HG02852 (cell line): ENCODE measurements around the gene DMGDH.
"Not testable (repeated sequence)": the region's sequence is repeated elsewhere in the genome, so short reads cannot be mapped to it uniquely, and the experiment has no call there.

ENCODE experiments used
- ATAC-seq: cut with Tn5 transposase; IDR thresholded peaks from one replicate; pipeline ENCODE4 v1.9.1; 2021; ENCODE audit warnings: mild to moderate bottlenecking, moderate library complexity; ENCODE audit not compliant: unreplicated experiment

DMGDH gene

DNA sequence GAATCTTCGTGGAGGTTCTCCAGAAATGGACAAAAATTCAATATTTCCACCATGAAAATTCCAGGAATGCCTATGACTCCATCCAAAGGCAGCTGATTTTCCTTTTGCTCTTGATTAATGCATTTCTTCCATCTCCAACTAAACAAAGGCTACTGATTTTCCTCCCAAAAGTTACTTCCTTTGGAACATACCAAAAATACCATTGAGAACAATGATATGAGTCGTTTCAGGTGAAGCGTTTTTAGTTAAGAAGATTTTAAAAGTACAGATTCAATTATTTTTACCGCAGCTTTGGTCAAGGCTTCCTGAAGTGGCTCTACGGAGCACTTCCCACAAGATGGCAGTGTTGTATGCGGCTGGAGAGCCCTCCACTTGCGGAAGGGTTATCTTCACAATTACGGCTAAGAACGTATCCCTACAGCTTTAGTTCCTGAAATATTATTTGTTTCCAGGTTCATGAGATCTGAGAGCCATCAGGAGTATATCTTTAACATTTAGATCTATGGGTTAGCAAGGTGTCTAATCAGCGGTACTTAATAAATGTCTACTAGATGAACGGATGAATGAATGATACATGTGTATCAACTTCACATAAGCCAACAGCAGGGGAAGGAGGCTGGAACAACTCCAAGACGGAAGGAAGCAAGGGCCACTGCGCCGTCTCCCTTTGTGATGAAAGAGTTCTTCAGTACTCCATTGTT is 48.5 kb downstream of the DMGDH start:
- ATAC-seq: no peak

DNA sequence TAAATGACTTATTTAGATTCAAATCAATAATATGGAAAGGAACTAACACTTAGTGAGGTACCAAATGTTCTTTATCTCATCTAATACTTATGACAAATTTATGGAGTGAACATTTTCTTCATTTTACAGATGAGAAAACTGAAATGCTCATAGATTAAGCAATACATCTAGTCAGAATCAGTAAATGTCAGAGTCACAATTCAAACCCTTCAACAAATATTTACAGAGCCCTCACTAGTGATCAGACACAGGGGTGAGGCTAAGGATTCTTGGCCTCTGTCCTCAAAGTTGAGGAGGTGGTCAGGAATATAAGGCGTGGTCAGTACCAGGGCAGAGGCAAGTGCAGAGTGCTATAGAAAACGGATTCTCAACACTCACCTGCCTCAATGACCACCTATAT is 54.8 kb downstream of the DMGDH start:
- no peak for ATAC-seq

DNA sequence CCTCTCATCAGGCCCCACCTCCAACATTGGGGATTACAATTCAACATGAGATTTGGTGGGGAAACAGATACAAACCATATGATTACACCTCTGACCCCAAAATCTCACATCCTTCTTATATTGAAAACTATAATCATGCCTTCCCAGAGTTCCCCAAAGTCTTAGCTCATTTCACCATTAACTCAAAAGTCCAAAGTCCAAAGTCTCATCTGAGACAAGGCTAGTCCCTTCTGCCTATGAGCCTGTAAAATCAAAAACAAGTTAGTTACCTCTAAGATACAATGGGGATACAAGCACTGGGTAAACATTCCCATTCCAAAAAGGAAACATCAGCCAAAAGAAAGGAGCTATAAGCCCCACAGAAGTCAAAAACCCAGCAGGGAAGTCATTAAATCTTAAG is 57.6 kb downstream of the DMGDH start:
- ATAC-seq: no peak

DNA sequence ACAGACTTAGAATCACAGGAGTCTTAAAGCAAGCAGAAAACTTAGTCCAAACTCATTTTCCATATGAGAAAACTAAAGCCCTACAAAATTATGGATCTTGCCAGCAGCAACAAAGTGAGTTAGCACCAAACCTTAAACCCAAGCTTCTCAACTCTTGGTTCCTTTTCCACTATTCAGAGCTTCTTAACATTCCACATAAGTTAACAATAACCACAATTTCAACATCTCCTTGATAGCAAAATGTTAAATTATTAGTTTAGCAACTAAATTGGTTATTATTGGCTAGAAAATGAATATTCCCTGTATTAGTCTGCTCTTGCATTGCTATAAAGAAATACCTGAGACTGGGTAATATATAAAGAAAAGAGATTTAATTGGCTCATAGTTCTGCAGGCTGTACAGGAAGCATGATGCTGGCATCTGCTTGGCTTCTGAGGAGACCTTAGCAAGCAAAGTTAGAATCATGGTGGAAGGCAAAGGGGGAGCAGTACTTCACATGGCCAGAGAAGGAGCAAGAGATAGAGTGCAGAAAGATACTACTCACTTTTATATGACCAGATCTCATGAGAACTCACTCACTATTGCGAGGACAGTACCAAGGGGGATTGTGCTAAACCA is 58.1 kb downstream of the DMGDH start:
- no peak for ATAC-seq

DNA sequence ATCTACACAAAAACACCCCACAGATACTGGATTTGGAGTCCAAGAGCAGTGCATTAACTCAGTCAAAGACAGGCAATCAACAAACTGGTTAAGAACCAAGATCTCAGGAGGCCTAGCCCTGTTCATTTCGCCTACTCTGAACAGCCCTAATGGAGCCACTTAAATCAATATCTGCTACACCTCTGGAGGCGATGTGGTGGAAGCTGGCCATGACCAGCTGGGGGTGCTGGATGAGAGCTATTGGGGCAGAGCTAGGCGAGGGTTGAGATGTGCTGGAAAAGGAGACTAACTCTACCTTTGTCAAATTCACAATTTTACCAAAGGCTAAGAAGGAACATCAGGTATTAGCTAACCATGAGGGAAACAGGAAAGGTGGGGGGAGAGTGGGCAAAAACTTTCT is 61.1 kb downstream of the DMGDH start:
- no peak for ATAC-seq

DNA sequence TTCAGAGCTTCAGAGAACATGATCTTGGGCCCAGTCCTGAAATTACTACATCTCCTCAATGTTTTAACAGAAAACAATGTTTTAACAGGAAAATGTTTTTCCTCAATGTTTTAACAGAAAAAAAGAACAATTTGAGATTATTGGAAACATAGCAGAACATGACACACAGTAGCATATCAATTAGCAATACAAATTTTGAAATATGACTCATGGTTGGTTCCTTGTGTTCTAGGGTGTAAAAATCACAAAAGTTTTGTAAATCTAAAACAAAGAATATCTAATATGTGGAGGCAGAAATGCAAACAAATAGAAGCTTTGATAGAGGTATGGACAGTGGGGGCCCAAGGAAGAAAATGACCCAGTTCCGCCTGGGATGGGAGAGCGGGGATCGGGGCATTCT is 61.6 kb downstream of the DMGDH start:
- no peak for ATAC-seq

DNA sequence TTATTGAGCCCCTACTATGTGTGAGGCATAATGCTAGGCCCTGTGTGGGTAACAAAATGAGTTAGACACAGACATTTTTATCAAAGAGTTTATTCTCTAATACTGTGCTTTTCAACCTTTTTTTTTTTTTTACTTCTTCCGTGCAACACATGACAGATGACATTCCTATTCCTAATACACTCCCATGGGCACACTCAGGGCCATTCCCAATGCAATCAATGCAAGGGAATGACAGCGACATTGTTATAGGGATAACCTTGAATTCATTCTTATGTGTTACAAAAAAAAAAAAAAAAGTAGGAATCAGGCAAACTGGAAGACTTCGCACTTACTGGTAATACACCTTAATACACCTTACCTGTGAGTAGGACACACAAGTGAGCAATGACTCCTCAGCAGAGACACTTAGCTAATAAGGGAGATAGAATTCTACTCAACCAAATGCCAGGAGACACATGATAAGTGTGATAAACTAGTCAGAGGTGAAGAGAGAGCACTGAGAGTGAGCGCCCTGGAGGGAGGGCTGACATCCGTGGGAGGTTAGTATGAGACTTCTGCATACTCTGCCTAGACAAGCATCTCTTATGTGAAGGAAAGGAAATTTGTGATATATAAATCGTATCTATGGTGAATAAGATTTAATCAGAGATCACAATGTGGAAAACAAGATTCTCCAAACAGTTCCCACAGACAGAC is 63.4 kb downstream of the DMGDH start:
- no peak for ATAC-seq

DNA sequence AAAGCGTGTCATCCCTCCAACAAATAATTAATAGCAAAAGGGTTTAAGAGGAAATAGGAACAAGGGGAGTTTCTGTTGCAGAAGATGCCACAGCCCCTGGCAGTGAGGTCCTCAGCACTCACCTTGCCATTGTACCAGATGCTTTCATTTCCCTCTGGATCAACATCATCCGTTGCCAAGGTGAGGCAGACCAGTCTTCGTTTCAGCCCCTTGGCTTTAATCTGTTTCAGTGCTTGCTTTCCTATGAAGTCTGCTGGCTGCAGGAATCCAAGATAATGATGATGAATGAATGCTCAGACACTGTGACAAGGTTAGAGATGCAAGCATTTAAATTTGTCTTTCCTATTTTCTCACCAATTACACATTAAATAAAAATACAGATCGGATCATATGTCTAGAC is 64.3 kb downstream of the DMGDH start:
- no peak for ATAC-seq

DNA sequence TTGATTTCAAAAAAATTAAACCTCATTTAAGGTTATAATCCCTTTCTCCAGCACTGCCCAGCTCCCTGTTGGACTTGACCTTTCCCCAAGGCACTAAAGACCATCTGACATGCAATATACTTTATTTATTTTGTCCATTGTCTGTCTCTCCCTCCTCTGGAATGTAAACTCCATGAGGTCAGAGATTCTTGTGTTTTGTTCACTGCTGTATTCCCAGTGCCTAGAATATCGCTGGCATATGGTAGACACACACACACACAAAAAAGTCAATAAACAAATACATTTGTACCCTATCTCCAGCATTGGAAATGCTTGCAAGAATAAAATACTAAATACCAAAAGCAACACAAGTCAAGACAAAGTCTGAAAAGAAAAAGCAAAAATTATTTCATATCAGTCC is 67.1 kb downstream of the DMGDH start:
- no peak for ATAC-seq

DNA sequence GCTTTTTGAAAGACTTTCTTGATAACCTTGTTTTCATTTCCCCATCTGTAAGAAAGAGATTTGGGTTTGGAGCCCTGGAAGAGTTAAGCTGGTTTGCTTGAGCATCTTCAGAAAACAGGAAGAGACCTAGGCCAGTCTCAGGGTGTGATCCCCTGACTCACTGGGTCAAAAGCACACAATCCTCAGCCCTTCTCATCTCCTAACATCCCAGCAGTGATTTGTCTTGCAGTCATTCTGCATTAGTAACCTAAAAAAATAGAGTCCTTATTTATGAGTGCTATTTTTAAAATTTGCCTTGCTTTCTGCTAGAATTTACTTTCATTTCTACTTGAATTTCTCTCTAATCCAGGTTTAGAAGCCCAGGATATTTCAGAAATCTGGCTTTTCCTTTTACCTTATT is 68.0 kb downstream of the DMGDH start:
- no peak for ATAC-seq

DNA sequence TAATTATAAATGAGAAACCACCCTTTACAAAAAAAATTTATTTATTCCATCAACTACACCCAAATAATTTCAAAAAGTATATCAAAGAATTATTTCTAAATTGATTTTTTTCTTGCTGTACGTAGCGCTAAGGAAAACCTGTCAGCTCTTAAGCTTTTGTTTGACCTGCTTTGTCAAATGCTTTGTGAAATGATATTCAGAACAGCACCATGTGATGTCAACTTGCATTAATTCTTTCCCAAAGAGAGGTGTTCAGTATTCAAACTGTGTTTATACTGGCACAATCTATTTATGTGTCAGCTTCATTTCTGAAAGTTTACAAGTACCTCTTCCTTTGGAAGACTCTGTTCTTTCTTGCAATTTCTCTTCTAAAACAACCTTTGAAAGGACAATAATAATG is 72.4 kb downstream of the DMGDH start:
- ATAC-seq: no peak

DNA sequence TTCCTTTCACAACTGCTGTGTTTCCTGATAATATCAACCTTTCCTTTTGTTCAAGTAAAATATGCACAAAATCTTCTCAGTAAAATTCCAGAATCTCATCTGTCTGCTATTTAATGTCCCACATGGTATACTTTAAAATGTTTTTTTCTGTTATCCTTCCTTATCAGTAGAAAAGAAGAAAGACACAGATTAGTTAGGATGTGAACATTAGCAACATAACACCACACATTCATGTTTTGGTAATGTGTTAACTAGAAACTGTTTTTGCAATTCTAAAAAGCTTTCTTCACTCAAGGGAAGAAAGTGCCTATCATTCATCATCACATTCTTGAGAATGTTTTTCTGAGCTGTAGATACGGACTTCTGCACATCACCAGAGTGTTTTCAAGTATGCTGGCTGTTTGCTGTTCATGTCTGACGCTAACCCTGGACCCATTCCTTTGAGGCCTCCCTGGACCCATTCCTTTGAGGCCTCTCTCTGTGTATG is 73.9 kb downstream of the DMGDH start:
- no peak for ATAC-seq

DNA sequence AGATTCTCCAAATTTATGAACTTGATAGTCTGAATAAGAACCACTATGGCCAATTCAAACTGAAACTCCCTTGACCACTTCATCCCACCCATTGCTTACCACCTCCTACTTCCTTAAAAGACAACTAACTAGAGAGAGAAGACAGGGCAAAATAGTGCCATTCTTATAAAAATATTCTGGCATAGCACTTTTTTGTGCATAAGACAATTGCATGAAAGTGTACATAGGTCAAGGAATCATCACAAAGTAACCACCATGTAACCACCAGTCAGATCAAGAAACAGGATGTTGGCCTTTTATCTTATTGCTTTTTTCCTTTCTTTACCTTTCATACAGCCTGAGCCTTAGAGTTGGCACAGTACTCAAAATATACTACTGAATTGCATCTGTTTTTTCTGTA is 76.3 kb downstream of the DMGDH start:
- no peak for ATAC-seq

DNA sequence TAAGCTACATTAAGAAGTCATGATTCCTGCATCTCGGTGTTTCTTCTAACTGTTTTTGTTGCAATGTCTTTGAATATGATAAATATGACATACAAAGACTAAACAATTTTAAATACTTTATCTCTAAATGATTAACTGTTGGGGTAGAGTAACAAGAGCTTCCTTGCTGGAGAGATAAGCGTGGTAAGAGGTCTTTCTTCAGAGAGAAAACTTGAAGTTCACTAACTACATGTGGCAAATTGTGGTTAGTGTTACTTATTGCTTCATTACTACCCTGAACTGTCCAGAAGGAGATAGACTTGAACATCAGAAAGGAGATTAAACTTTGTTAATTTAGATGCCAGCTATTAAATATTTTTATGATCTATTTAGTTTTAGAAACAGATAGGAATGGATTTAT is 77.3 kb downstream of the DMGDH start:
- ATAC-seq: no peak

DNA sequence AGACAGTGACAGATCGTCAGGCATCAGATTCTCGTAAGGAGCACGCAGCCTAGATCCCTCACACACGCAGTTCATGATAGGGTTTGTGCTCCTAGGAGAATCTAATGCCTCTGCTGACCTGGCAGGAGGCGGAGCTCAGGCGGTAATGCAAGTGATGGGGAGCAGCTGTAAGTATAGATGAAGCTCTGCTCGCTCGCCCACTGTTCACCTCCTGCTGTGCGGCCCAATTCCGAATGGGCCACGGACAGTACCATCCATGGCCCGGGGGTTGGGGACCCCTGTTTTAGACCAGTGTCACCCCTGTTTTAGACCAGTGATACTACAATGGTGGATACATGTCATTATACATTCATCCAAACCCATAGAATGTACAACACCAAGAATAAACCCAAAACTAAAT is 80.4 kb downstream of the DMGDH start:
- ATAC-seq: no peak

DNA sequence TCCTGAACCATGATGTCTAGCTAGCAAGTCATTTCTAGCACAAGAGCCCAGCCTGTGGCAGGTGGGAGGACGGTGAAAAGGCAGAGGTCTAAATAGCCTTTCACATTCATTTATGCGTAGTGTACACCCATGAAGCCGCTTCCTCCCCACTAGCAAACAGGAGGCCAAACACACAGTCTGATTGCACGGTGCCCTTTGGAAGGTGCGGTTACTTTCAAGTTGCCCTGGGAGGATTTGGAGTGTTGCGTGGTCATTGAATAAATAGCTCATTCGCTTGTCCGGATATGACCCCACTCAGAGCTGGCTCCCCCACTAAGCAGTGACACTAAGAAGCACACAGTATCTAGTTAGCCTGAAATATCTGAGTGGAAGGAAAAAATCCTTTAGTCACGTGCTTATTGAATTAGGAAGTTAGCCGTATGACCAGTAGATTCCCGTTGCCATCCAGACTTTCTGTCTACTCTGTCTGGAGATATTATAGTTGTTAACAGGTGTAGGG is 83.7 kb downstream of the DMGDH start:
- peak; percentile 57 for ATAC-seq

DNA sequence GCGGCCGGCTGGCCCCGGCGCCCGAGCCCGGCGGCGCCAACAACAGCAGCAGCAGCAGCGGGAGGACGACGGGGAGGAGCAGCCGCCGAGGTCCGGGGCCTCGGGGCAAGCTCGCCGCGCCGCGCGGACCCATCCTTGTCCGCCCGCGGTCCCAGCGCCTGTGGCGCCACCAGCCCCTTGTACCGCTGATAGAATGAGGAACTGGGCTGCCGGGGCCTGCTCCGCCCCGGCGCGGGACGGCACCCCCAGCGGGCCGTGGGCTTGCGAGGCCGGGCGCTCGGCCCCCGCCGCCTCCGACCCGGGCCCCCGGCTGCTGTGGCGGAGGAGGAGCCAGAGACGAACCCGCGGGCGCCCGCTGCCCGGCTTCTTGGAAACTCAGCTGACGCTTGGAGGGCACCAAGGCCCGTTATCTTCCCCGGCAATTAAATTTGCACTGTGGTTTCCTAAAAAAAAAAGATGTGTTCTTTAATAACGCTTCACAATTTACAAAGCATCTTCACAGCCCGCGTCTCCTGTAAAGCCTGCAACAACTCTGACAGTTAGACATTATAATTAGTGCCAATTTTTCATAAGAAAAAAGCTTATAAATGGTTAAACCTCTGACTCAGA is 84.3 kb downstream of the DMGDH start, which contains the start of gene ARSB:
Gene ARSB (minus strand): TSS at position 195 of the 609 bp plus-strand sequence. CDS start 62 bp downstream, at position 133.
- ATAC-seq: peak; percentile 51

DNA sequence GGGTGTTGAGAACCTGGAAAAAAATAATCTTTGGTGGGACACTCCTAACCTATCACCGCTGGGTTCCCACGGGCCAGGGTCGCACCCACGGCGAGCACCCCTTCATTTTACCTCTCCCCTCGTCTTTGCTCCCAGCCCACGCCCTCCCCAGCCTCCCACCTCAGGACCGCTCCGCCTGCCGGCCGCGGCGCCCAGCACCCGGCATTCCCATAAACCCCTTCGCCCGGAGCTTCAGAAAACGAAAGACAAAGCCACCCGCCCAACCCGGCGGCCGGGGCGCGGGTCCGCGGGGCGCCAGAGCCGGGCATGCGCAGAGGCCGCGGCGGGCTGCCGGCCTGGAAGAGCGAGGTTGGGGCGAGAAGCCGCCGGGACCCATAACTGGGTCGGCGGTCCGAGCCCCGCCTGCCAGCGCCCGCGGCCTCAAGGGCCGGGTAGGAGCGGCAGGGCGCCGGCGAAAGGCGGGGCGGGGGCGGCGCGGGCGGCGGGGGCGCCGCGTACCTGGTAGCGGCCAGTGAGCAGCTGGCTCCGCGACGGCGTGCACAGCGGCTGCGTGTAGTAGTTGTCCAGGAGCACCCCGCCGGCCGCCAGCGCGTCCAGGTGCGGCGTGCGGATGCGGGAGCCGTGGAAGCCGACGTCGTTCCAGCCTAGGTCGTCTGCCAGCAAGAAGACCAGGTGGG is 84.9 kb downstream of the DMGDH start:
- peak; percentile 46 for ATAC-seq

DNA sequence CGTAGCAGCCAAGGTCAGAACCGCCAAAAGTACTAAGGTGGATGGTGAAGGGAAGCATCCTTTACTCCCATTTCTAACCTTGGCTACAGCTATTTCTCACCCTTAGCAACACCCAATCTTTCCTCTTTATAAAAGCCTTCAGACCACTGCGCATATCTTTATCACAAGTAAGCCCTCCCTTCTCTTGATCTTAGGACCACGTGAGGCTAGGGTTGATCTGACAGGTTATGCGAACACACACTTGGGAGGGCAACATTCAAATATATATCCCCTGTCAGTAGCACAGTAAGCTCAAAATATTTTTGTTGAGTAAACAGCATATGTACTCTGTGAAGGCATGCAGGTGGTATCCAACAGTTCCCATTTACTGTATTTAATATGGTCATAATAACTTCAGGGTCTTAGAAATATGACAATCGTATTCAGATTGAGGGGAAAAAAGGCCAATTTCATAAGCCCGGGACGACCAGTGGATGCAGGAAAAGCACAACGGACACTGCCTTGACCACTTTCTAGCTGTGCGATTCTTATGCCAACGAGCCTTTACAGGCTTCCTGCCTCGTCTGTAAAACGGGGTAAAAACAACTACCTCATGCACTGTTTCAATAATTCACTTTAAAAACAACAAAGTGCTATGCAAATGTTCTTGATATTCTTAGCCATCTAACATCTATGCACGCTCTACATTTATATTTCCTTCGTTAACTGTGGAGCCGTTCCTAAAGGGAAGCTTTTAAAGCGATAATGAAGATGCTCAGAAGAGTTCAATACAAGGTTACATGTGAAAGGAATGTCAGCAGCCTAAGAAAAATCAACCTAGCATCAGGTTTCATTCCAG is 85.7 kb downstream of the DMGDH start:
- no peak for ATAC-seq

DNA sequence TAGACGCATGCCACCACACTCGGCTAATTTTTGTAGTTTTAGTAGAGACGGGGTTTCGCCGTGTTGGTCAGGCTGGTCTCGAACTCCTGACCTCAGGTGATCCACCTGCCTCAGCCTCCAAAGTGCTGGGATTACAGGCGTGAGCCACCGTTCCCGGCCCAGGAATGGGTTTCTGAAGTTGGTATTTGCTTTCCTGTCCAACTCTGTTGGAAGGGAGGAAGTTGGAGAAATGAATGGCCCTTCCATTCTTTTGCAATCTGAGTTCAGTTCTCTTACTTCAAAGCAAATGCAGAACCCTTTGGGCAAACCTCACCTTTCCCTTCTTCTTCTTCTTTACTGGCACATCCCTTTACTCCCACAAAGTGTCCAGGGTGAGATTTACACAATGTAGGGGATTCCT is 86.3 kb downstream of the DMGDH start:
- not testable (repeated sequence) for ATAC-seq
